K562 (cell line): ENCODE data around the gene PRM3. TPM values are rescaled to one million over a fixed set of nuclear protein-coding genes. Genes with fewer than 3 reads are reported as not detected.

Experiments
- ARNT ChIP-seq, 2 experiments: fragments of 450-650 bp; IDR thresholded peaks; 2 replicates each; pipeline ENCODE4 v1.6.1; 2016; ENCODE audit warnings: mild to moderate bottlenecking in 1 of 2
- BCL6 ChIP-seq: fragments of 250-450 bp; sonication (Bioruptor Pico); IDR thresholded peaks from 2 replicates; pipeline ENCODE4 v1.4.0; 2020
- EP400 ChIP-seq: fragments of 450-650 bp; IDR thresholded peaks from 2 replicates; pipeline ENCODE4 v1.6.1; 2017; ENCODE audit warnings: antibody characterized with exemption, mild to moderate bottlenecking, moderate library complexity
- ETV1 ChIP-seq: fragments of 450-650 bp; conservative IDR thresholded peaks from 2 replicates; pipeline ENCODE4 v1.6.1; 2016; ENCODE audit warnings: missing genetic modification characterization, control low read depth, low read depth, missing compliant biosample characterization
- HCFC1 ChIP-seq: IDR thresholded peaks from 2 replicates; pipeline ENCODE4 v1.6.1; 2012; ENCODE audit warnings: low read depth, low read length, improper control_type of control experiment
- HDAC1 ChIP-seq, 2 experiments: fragments of 450-650 bp; IDR thresholded peaks; 2 replicates each; pipeline ENCODE4 v1.6.1; 2016 to 2017; ENCODE audit warnings: inconsistent platforms in 1 of 2, mild to moderate bottlenecking in 1 of 2, moderate library complexity in 1 of 2
- HLTF ChIP-seq: fragments of 450-650 bp; IDR thresholded peaks from 2 replicates; pipeline ENCODE4 v1.6.1; 2016
- PCBP1 ChIP-seq: fragments of 200-400 bp; formaldehyde crosslinking; IDR thresholded peaks from 2 replicates; pipeline ENCODE4 v1.6.1; 2018; ENCODE audit warnings: mild to moderate bottlenecking, low read depth, low read length; ENCODE audit not compliant: poor library complexity, severe bottlenecking
- POLR3G ChIP-seq: IDR thresholded peaks from 2 replicates; pipeline ENCODE4 v1.6.1; 2011; ENCODE audit not compliant: insufficient read length, insufficient replicate concordance; ENCODE audit errors: extremely low read depth
- RBM34 ChIP-seq: fragments of 200-400 bp; formaldehyde crosslinking; IDR thresholded peaks from 2 replicates; pipeline ENCODE4 v1.6.1; 2018; ENCODE audit warnings: low read length, borderline replicate concordance; ENCODE audit not compliant: insufficient read depth
- RUNX1 ChIP-seq: sonication (generic); IDR thresholded peaks from 2 replicates; pipeline ENCODE4 v1.6.1; 2016; ENCODE audit warnings: antibody characterized with exemption, low read depth
- SP1 ChIP-seq: sonication (generic); formaldehyde crosslinking; IDR thresholded peaks from 2 replicates; pipeline ENCODE4 v1.8.1; 2022; ENCODE audit warnings: mild to moderate bottlenecking, missing genetic modification reagents
- SREBF2 ChIP-seq: sonication (generic); formaldehyde crosslinking; IDR thresholded peaks from 2 replicates; pipeline ENCODE4 v1.4.0; 2020; ENCODE audit warnings: mild to moderate bottlenecking, missing genetic modification reagents
- TOE1 ChIP-seq, 2 experiments: fragments of 450-650 bp in 1 of 2; sonication (generic) in 1 of 2; formaldehyde crosslinking in 1 of 2; IDR thresholded peaks; 2 replicates each; pipeline versions ENCODE4 v1.7.1 to v1.8.0; 2016 to 2022; ENCODE audit warnings: borderline replicate concordance in 2 of 2, mild to moderate bottlenecking in 2 of 2, antibody characterized with exemption in 1 of 2, inconsistent platforms in 1 of 2, low read depth in 1 of 2, missing genetic modification reagents in 1 of 2, moderate library complexity in 1 of 2
- ZC3H11A ChIP-seq: IDR thresholded peaks from 2 replicates; pipeline ENCODE4 v1.6.1; 2012; ENCODE audit warnings: low read depth, low read length, improper control_type of control experiment
- ZNF12 ChIP-seq: sonication (generic); formaldehyde crosslinking; IDR thresholded peaks from 2 replicates; pipeline ENCODE4 v1.4.0; 2020; ENCODE audit warnings: mild to moderate bottlenecking, missing genetic modification reagents
- ZNF239 ChIP-seq: fragments of 250-450 bp; sonication (Bioruptor Pico); IDR thresholded peaks from 2 replicates; pipeline ENCODE4 v1.4.0; 2020; ENCODE audit warnings: mild to moderate bottlenecking
- polyA plus RNA-seq, 8 experiments: library from polyadenylated mRNA; depleted of rRNA in 4 of 8; stranded (reverse) in 5 of 8; unstranded in 3 of 8; fragments of >200 nt; fragmentation: Nextera tagmentation in 2 of 8; fragmentation: Illumina TruSeq in 1 of 8; extraction: Ambion mirVana in 2 of 8; extraction: Trizol in 1 of 8; gene quantifications; 2 replicates each; pipeline versions ENCODE4 v1.2.1 to v1.2.3, GENCODE V29; 2011 to 2014; ENCODE audit warnings: inconsistent platforms in 1 of 8, missing spikeins in 1 of 8
- total RNA-seq, 7 experiments: library from RNA; depleted of rRNA in 6 of 7; stranded (reverse); fragments of >200 nt in 6 of 7; fragmentation: Illumina TruSeq in 2 of 7; extraction: Trizol in 2 of 7; gene quantifications; 2 replicates each; pipeline versions ENCODE4 v1.2.1 to v1.2.3, GENCODE V29; 2011 to 2021; ENCODE audit warnings: low replicate concordance in 1 of 7
- TF ChIP-seq, protein P1 (sequence below): fragments of 450-650 bp; IDR thresholded peaks from 2 replicates; pipeline ENCODE4 v1.6.1; 2016; ENCODE audit warnings: mild to moderate bottlenecking, moderate library complexity

Gene PRM3
- total and polyA plus RNA-seq, 9 of the 15 experiments (the other 6 are each of a cell fraction or from before 2014, with no cell fraction given) = not detected

DNA sequence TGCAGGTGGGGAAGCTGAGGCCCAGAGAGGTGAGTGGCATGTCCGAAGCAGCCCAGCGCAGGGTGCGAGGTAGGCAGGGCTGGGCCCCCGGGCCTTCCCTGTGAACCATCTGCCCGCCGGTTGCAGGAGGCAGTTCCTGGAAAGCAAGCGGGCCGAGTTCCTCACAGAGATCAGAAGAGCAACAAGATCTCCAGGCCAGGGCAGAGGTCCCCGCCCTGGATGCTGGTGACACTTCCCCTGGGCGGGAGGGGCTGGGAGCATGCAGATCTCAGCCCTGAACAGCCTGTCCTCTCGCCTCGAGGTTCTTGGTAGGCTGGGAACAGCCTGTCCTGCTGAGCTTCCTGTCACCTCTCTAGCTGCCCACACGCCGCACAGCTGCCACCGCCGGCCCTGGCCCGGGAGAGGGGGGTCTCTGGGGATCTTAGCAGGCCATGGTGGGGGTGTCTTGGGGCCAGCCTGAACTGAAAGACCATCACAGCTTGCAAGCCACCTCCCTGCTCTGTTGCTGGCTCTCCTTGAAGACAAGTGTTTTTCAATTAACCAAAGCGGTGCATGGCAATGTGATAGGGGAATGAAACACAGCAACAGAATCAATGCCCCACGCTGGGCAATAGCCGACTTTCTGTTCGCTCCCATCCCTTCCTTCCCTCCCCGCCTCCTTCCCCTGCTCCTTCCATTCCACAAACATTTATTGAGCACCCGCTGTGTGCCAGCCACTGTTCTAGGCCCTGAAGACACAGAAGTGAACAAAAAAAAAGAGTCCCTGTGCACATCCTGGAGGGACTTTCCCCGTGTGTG, 49.1 kb downstream of the PRM3 start (continued):
- no peak for TF ChIP-seq ZC3H11A
- no peak for TF ChIP-seq ZNF239
- TF ChIP-seq RBM34 = no peak
- no peak for TF ChIP-seq TOE1 (IDR thresholded peaks at IDR 0.05; ENCODE audit: borderline replicate concordance)
- no peak for TF ChIP-seq TOE1 (CRISPR knock-in tag; IDR thresholded peaks at IDR 0.05; ENCODE audit: borderline replicate concordance, low read depth)
- peak in 1 of 2 experiments; percentile 19; a peak in 1 of 4 replicates for TF ChIP-seq HDAC1 (IDR thresholded peaks at IDR 0.05)
- TF ChIP-seq BCL6 (CRISPR knock-in tag) = no peak
- TF ChIP-seq PCBP1 = no peak
- TF ChIP-seq, protein P1, sequence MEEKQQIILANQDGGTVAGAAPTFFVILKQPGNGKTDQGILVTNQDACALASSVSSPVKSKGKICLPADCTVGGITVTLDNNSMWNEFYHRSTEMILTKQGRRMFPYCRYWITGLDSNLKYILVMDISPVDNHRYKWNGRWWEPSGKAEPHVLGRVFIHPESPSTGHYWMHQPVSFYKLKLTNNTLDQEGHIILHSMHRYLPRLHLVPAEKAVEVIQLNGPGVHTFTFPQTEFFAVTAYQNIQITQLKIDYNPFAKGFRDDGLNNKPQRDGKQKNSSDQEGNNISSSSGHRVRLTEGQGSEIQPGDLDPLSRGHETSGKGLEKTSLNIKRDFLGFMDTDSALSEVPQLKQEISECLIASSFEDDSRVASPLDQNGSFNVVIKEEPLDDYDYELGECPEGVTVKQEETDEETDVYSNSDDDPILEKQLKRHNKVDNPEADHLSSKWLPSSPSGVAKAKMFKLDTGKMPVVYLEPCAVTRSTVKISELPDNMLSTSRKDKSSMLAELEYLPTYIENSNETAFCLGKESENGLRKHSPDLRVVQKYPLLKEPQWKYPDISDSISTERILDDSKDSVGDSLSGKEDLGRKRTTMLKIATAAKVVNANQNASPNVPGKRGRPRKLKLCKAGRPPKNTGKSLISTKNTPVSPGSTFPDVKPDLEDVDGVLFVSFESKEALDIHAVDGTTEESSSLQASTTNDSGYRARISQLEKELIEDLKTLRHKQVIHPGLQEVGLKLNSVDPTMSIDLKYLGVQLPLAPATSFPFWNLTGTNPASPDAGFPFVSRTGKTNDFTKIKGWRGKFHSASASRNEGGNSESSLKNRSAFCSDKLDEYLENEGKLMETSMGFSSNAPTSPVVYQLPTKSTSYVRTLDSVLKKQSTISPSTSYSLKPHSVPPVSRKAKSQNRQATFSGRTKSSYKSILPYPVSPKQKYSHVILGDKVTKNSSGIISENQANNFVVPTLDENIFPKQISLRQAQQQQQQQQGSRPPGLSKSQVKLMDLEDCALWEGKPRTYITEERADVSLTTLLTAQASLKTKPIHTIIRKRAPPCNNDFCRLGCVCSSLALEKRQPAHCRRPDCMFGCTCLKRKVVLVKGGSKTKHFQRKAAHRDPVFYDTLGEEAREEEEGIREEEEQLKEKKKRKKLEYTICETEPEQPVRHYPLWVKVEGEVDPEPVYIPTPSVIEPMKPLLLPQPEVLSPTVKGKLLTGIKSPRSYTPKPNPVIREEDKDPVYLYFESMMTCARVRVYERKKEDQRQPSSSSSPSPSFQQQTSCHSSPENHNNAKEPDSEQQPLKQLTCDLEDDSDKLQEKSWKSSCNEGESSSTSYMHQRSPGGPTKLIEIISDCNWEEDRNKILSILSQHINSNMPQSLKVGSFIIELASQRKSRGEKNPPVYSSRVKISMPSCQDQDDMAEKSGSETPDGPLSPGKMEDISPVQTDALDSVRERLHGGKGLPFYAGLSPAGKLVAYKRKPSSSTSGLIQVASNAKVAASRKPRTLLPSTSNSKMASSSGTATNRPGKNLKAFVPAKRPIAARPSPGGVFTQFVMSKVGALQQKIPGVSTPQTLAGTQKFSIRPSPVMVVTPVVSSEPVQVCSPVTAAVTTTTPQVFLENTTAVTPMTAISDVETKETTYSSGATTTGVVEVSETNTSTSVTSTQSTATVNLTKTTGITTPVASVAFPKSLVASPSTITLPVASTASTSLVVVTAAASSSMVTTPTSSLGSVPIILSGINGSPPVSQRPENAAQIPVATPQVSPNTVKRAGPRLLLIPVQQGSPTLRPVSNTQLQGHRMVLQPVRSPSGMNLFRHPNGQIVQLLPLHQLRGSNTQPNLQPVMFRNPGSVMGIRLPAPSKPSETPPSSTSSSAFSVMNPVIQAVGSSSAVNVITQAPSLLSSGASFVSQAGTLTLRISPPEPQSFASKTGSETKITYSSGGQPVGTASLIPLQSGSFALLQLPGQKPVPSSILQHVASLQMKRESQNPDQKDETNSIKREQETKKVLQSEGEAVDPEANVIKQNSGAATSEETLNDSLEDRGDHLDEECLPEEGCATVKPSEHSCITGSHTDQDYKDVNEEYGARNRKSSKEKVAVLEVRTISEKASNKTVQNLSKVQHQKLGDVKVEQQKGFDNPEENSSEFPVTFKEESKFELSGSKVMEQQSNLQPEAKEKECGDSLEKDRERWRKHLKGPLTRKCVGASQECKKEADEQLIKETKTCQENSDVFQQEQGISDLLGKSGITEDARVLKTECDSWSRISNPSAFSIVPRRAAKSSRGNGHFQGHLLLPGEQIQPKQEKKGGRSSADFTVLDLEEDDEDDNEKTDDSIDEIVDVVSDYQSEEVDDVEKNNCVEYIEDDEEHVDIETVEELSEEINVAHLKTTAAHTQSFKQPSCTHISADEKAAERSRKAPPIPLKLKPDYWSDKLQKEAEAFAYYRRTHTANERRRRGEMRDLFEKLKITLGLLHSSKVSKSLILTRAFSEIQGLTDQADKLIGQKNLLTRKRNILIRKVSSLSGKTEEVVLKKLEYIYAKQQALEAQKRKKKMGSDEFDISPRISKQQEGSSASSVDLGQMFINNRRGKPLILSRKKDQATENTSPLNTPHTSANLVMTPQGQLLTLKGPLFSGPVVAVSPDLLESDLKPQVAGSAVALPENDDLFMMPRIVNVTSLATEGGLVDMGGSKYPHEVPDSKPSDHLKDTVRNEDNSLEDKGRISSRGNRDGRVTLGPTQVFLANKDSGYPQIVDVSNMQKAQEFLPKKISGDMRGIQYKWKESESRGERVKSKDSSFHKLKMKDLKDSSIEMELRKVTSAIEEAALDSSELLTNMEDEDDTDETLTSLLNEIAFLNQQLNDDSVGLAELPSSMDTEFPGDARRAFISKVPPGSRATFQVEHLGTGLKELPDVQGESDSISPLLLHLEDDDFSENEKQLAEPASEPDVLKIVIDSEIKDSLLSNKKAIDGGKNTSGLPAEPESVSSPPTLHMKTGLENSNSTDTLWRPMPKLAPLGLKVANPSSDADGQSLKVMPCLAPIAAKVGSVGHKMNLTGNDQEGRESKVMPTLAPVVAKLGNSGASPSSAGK = peak; percentile 96
- TF ChIP-seq SP1 (CRISPR knock-in tag) = no peak
- TF ChIP-seq POLR3G = no peak
- TF ChIP-seq ZNF12 (CRISPR knock-in tag) = 0 out of 2 replicates have a peak, but pooled peaks have one; percentile 29
- no peak for TF ChIP-seq SREBF2 (CRISPR knock-in tag)
- TF ChIP-seq HLTF = no peak
- TF ChIP-seq EP400 = peak; percentile 45; the same call in 1 of the 2 replicates
- TF ChIP-seq RUNX1 = no peak
- TF ChIP-seq HCFC1 = no peak
- no peak for TF ChIP-seq ARNT (IDR thresholded peaks at IDR 0.05)
- TF ChIP-seq ETV1 = peak; percentile 41; the same call in 1 of the 2 replicates
